Measurements from ENCODE around the gene PSMB7. TPM values are rescaled to one million over a fixed set of nuclear protein-coding genes. Genes with fewer than 3 reads are reported as not detected.

PSMB7 gene
- total RNA-seq, 1 donor from 2014 or later: 73.5 TPM

DNA sequence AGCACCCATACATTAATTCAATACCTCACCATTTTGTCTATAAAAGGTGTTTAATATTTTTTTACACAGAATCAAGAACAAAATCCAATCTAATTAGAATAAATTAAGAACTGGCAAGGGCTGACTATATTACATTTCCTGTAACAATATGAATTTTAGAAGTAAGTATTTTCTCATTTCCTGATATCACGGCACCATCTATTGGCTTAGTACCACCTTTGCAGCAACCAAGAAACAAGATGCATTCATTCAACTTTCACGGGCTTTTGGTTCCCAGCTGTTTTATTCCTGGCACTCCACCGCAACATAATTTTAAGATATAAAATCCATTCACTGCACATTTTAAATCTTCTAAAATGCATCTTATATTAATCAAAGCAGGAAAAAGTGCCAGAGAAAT is 20.6 kb downstream of the PSMB7 start:
- Histone ChIP-seq H3K27me3 (no peaks in the 10 kb centered on the region), H3K27ac (no peak overlapping the region), H3K4me3 (no peak overlapping the region), H3K4me1 (peaks cover 18% of the 10 kb centered on the region), H3K36me3 (peaks cover 15% of the 10 kb centered on the region), H3K9me3 (no peaks in the 10 kb centered on the region)
- DNase-seq (no peak), ATAC-seq (no peak)
- TF ChIP-seq, protein P1, sequence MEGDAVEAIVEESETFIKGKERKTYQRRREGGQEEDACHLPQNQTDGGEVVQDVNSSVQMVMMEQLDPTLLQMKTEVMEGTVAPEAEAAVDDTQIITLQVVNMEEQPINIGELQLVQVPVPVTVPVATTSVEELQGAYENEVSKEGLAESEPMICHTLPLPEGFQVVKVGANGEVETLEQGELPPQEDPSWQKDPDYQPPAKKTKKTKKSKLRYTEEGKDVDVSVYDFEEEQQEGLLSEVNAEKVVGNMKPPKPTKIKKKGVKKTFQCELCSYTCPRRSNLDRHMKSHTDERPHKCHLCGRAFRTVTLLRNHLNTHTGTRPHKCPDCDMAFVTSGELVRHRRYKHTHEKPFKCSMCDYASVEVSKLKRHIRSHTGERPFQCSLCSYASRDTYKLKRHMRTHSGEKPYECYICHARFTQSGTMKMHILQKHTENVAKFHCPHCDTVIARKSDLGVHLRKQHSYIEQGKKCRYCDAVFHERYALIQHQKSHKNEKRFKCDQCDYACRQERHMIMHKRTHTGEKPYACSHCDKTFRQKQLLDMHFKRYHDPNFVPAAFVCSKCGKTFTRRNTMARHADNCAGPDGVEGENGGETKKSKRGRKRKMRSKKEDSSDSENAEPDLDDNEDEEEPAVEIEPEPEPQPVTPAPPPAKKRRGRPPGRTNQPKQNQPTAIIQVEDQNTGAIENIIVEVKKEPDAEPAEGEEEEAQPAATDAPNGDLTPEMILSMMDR (IDR thresholded peaks at IDR 0.05): peak; percentile 9
- intact Hi-C loops (cut with DNase I): no loop called here

DNA sequence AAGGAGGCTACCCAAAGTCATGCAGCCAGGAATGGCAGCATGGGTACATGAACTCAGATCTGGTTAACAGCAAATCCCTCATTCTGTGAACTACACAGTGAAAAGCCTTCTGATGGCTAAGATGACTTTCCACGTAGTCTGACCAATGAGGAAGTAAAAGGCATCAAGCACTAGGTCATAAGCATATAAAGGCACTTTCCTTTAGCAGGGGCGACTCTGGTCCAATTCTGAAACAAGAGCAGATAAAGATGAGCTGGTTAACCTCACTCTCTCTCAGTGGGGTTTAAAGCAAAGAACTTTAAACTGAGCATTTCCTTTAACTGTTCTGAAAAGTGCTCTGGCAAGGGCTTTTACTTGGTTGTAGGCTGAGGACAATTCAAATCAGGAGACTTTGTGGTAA is 21.1 kb downstream of the PSMB7 start:
- Histone ChIP-seq H3K36me3 (peaks cover 15% of the 10 kb centered on the region), H3K4me3 (no peak overlapping the region), H3K4me1 (peaks cover 16% of the 10 kb centered on the region), H3K27me3 (no peaks in the 10 kb centered on the region), H3K27ac (no peak overlapping the region), H3K9me3 (no peaks in the 10 kb centered on the region)
- intact Hi-C loops (cut with DNase I): no loop called here
- ATAC-seq (no peak), DNase-seq (no peak)
- TF ChIP-seq, protein P1 (IDR thresholded peaks at IDR 0.05): no peak

DNA sequence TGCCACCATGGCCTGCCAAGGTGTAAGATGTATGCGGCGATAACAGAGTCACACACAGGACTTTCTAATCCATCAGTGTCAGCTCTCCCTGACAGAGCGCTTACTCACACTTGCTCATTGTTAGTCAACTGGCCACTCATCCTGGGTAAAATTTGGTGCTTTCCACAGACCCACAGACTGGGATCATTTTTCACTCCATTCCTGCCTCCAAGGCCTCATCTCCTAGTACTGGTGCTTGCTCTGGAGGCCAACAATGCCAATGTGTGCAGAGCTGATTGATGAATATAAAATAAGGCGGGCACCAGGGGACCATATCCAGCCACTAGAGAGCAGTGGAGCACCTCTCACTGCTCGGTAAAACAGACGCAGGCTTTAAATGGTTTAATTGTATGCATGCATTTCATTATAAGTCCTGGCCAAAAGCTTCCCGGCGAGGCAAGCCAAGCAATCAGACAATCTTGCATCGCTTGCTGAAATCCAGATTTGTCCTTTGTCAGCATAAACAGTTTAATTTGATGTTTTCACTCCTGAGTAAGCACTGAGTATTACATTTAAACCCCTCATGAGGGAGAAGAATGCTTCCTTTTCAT is 22.3 kb downstream of the PSMB7 start:
- peaks cover 16% of the 10 kb centered on the region for H3K4me1 ChIP-seq
- intact Hi-C loops (cut with DNase I): no loop called here
- H3K27me3 ChIP-seq: no peaks in the 10 kb centered on the region
- DNase-seq (no peak), ATAC-seq (no peak)
- TF ChIP-seq, protein P1 (IDR thresholded peaks at IDR 0.05): no peak
- peaks cover 15% of the 10 kb centered on the region for H3K36me3 ChIP-seq
- no peak overlapping the region for H3K4me3 ChIP-seq
- H3K9me3 ChIP-seq: no peaks in the 10 kb centered on the region
- H3K27ac ChIP-seq: no peak overlapping the region

DNA sequence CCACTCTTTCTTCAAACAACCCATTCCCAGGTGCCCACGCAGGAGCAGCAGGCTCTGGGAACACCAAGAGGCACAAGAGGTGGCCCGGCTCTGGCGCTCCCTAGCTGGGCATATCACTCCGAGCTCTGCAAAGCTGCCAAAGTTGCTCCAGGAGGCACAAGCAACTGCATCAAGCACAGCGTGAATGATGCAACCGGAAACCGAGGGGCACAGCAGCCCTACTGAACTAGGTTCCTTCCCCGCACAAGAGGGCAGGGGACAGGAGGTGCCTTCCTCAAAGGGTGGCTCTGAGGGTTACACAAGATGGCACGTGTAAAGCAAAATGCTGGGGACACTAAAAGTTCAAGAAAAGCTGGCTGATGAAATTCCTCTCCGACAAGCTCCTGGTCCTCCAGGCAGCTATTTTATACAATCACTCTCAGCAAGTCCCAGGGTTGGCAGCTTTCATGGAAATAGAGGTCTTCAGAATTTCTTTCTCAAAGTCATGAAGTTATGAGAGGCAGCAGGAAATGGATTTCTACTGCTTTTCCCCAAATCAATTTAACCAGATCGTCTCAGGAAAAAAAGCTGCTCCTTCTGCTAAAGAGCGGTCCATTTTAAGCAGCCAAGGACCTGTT is 22.9 kb downstream of the PSMB7 start:
- Histone ChIP-seq H3K4me1 (peaks cover 20% of the 10 kb centered on the region), H3K27me3 (no peaks in the 10 kb centered on the region), H3K27ac (no peak overlapping the region), H3K9me3 (no peaks in the 10 kb centered on the region), H3K4me3 (no peak overlapping the region), H3K36me3 (peaks cover 12% of the 10 kb centered on the region)
- DNase-seq (peak; percentile 68), ATAC-seq (peak; percentile 76)
- intact Hi-C loops (cut with DNase I): no loop called here
- TF ChIP-seq, protein P1 (IDR thresholded peaks at IDR 0.05): no peak

DNA sequence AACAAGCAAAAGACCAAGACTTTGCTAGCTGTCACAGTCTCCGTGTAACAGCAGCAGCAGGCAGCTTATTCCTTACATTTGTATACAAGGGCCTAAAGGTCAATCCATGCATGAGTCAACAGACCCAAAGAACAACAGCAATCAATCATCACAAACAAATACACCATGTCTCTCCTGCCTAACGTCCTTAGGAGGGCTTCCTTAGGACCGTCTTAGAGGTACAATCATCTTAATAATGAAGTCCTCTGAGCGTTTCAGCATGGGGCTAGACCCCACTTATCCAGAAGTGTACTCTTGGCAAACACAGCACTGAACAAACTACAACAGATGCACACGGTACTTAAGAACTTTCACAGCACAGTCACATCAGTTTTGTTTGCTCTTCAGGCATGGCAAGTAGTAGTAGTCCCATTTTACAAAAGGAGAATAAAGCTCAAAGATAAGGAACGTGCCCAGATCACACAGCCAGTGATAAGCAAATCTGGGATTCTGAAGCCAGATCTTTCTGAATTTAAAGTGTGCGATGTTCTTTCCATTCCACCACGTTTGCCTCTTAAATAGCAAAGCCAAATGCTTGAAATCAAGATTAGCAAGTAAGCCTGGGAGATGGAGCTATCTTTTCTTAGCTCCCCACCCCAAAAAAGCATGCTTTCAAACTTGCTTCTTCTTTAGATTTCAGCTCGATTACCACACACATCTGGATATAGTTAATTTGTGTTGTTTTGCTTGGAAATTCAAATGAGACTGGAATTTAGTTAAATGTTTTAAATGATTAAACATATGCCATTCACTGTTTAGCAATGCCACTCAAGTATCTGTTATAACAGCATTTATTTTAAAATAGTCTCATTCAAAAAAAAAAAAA is 24.2 kb downstream of the PSMB7 start:
- H3K36me3 ChIP-seq: no peaks in the 10 kb centered on the region
- H3K9me3 ChIP-seq: no peaks in the 10 kb centered on the region
- DNase-seq: no peak
- TF ChIP-seq, protein P1 (IDR thresholded peaks at IDR 0.05): no peak
- no peak overlapping the region for H3K27ac ChIP-seq
- peak; percentile 59 for ATAC-seq
- H3K4me1 ChIP-seq: peaks cover 26% of the 10 kb centered on the region
- intact Hi-C loops (cut with DNase I): no loop called here
- no peak overlapping the region for H3K4me3 ChIP-seq
- H3K27me3 ChIP-seq: no peaks in the 10 kb centered on the region
